GM19043 (cell line): Measurements from ENCODE around the gene NUP153.
"Not testable (repeated sequence)": the region's sequence is repeated elsewhere in the genome, so short reads cannot be mapped to it uniquely, and the experiment has no call there.

Experiments
- ATAC-seq: cut with Tn5 transposase; IDR thresholded peaks from one replicate; pipeline ENCODE4 v1.9.1; 2021; ENCODE audit warnings: low read depth; ENCODE audit not compliant: unreplicated experiment

Gene NUP153

GRCh38 chr6:17621003-17621402 is 85.7 kb downstream of the NUP153 start:
- peak; percentile 80 for ATAC-seq

- no peak for ATAC-seq
These were observed 90.9 kb downstream of the NUP153 start for GRCh38 chr6:17615794-17616193.

- no peak for ATAC-seq
These were observed 94.7 kb downstream of the NUP153 start for GRCh38 chr6:17612048-17612447.

GRCh38 chr6:17610835-17611234 is 95.9 kb downstream of the NUP153 start:
- ATAC-seq = no peak

- ATAC-seq = no peak
These were observed 100.1 kb downstream of the NUP153 start for GRCh38 chr6:17606606-17607005.

GRCh38 chr6:17602888-17603287 is 103.8 kb downstream of the NUP153 start:
- ATAC-seq = no peak

- ATAC-seq = no peak
These were observed 105.4 kb downstream of the NUP153 start for GRCh38 chr6:17601386-17601703.

- peak; percentile 38 for ATAC-seq
These were observed 106.0 kb downstream of the NUP153 start for GRCh38 chr6:17600527-17601385.

GRCh38 chr6:17599877-17600526 is 106.7 kb downstream of the NUP153 start, which contains the start of gene FAM8A1:
TSS of gene FAM8A1 (plus strand) at chr6:17600302. CDS start at chr6:17600410, 108 bp downstream.
- ATAC-seq = peak; percentile 81

GRCh38 chr6:17596085-17596484 is 110.6 kb downstream of the NUP153 start:
- no peak for ATAC-seq

GRCh38 chr6:17593246-17593645 is 113.5 kb downstream of the NUP153 start:
- ATAC-seq = no peak

GRCh38 chr6:17591287-17591686 is 115.4 kb downstream of the NUP153 start:
- ATAC-seq = no peak

GRCh38 chr6:17589406-17590096 is 117.2 kb downstream of the NUP153 start:
- no peak for ATAC-seq

- ATAC-seq = no peak
These were observed 118.7 kb downstream of the NUP153 start for GRCh38 chr6:17588011-17588410.

GRCh38 chr6:17586623-17587022 is 120.1 kb downstream of the NUP153 start:
- ATAC-seq = not testable (repeated sequence)

- no peak for ATAC-seq
These were observed 120.8 kb downstream of the NUP153 start for GRCh38 chr6:17585766-17586490.

- ATAC-seq = peak; percentile 39
These were observed 122.4 kb downstream of the NUP153 start for GRCh38 chr6:17584241-17584803.

- ATAC-seq = no peak
These were observed 122.9 kb downstream of the NUP153 start for GRCh38 chr6:17583811-17584210.

GRCh38 chr6:17581282-17581681 is 125.4 kb downstream of the NUP153 start:
- not testable (repeated sequence) for ATAC-seq

GRCh38 chr6:17580518-17581048 is 126.1 kb downstream of the NUP153 start:
- peak; percentile 57 for ATAC-seq
